Measurements from ENCODE around the gene CHST15. TPM values are rescaled to one million over a fixed set of nuclear protein-coding genes. Genes with fewer than 3 reads are reported as not detected.

The CHST15 gene
- total and polyA plus RNA-seq, 2 of the 13 experiments (the other 11 are each of a cell fraction or from before 2014, with no cell fraction given): 1.4 to 94.7 TPM

GRCh38 chr10:123995461-123996131 is 97.8 kb downstream of the CHST15 start (continued):
- no peak for TF ChIP-seq KIAA2018 (CRISPR knock-in tag; IDR thresholded peaks at IDR 0.05; ENCODE audit: borderline replicate concordance)
- no peak for TF ChIP-seq ZNF891 (CRISPR knock-in tag; IDR thresholded peaks at IDR 0.05)
- no peak for TF ChIP-seq ZNF766 (CRISPR knock-in tag; IDR thresholded peaks at IDR 0.05; ENCODE audit: borderline replicate concordance)
- TF ChIP-seq, protein P1, sequence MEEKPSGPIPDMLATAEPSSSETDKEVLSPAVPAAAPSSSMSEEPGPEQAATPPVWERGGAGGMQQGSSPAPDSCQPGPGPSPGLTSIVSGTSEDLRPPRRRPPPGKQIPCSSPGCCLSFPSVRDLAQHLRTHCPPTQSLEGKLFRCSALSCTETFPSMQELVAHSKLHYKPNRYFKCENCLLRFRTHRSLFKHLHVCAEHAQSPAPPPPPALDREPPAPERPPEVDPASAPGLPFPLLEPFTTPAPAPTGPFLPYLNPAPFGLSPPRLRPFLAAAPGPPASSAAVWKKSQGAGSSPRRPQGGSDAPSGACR (CRISPR knock-in tag; IDR thresholded peaks at IDR 0.05): 0 out of 2 replicates have a peak, but pooled peaks have one; percentile 44
- peak; percentile 94 for TF ChIP-seq ZKSCAN1 (IDR thresholded peaks at IDR 0.05; ENCODE audit: low read length)
- TF ChIP-seq GPBP1L1 (CRISPR knock-in tag; IDR thresholded peaks at IDR 0.05): no peak
- TF ChIP-seq ZNF720 (CRISPR knock-in tag; IDR thresholded peaks at IDR 0.05): no peak
- TF ChIP-seq, protein P2, sequence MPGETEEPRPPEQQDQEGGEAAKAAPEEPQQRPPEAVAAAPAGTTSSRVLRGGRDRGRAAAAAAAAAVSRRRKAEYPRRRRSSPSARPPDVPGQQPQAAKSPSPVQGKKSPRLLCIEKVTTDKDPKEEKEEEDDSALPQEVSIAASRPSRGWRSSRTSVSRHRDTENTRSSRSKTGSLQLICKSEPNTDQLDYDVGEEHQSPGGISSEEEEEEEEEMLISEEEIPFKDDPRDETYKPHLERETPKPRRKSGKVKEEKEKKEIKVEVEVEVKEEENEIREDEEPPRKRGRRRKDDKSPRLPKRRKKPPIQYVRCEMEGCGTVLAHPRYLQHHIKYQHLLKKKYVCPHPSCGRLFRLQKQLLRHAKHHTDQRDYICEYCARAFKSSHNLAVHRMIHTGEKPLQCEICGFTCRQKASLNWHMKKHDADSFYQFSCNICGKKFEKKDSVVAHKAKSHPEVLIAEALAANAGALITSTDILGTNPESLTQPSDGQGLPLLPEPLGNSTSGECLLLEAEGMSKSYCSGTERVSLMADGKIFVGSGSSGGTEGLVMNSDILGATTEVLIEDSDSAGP (CRISPR knock-in tag; IDR thresholded peaks at IDR 0.05; ENCODE audit: borderline replicate concordance): 0 out of 2 replicates have a peak, but pooled peaks have one; percentile 44
- no peak for TF ChIP-seq MXI1 (IDR thresholded peaks at IDR 0.05; ENCODE audit: borderline replicate concordance, low read depth, low read length)
- peak; percentile 27; the same call in 1 of the 2 replicates for TF ChIP-seq SAP130 (CRISPR knock-in tag; IDR thresholded peaks at IDR 0.05; ENCODE audit: low read depth)
- TF ChIP-seq HNF4G (IDR thresholded peaks at IDR 0.05; ENCODE audit: borderline replicate concordance, low read depth, low read length): no peak
- peak; percentile 25; the same call in 1 of the 2 replicates for TF ChIP-seq HNF4G (CRISPR knock-in tag; IDR thresholded peaks at IDR 0.05; ENCODE audit: borderline replicate concordance, low read depth)
- no peak for TF ChIP-seq AHR (CRISPR knock-in tag; IDR thresholded peaks at IDR 0.05)
- TF ChIP-seq, protein P3, sequence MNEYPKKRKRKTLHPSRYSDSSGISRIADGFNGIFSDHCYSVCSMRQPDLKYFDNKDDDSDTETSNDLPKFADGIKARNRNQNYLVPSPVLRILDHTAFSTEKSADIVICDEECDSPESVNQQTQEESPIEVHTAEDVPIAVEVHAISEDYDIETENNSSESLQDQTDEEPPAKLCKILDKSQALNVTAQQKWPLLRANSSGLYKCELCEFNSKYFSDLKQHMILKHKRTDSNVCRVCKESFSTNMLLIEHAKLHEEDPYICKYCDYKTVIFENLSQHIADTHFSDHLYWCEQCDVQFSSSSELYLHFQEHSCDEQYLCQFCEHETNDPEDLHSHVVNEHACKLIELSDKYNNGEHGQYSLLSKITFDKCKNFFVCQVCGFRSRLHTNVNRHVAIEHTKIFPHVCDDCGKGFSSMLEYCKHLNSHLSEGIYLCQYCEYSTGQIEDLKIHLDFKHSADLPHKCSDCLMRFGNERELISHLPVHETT (CRISPR knock-in tag; conservative IDR thresholded peaks at IDR 0.05): no peak
- TF ChIP-seq REPIN1 (CRISPR knock-in tag; IDR thresholded peaks at IDR 0.05; ENCODE audit: borderline replicate concordance, low read depth): no peak

Data from HepG2 (cell line).